GM10248 (cell line): ENCODE results near the gene ZFYVE9.

Source experiments
- CTCF ChIA-PET: fragments of 300-600 bp; sonication (Branson Sonifier 250); formaldehyde crosslinking; extraction: SDS; loops from one replicate; lab custom pipeline; 2021; ENCODE audit warnings: antibody characterized with exemption; lab: Yijun Ruan, JAX
- POLR2A ChIA-PET: fragments of 350-650 bp; sonication (Branson Sonifier 250); formaldehyde crosslinking; extraction: SDS; loops from one replicate; lab custom pipeline; 2020; ENCODE audit warnings: antibody characterized with exemption; lab: Yijun Ruan, JAX
- DNase-seq: peaks from one replicate; pipeline ENCODE4 v3.0.0; 2012; ENCODE audit errors: extremely low spot score
- TF ChIP-seq, protein P1 (sequence below): IDR thresholded peaks from 2 replicates; pipeline ENCODE4 v1.5.1; 2012; ENCODE audit warnings: mild to moderate bottlenecking, low read depth; ENCODE audit errors: extremely low read depth, missing control alignments, control extremely low read depth

ZFYVE9 gene

DNA sequence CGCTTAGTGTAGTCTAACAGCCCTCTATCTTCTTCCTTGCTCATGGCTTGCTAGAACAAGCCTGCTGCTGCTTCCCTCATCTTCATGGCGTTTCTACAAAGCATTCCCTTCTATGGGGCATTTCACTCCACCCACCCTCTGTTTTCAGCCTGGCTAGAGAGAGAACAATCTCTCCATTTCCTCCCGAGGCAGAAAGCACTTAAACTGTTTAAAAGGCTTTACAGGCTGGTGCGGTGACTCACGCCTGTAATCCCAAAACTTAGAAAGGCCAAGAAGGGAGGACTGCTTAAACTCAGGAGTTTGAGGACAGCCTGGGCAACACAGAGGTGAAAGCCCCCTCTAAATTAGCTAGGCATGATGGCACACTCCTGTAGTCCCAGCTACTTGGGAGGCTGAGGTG, 244.6 kb downstream of the ZFYVE9 start:
- POLR2A ChIA-PET: no interaction called here
- TF ChIP-seq, protein P1, sequence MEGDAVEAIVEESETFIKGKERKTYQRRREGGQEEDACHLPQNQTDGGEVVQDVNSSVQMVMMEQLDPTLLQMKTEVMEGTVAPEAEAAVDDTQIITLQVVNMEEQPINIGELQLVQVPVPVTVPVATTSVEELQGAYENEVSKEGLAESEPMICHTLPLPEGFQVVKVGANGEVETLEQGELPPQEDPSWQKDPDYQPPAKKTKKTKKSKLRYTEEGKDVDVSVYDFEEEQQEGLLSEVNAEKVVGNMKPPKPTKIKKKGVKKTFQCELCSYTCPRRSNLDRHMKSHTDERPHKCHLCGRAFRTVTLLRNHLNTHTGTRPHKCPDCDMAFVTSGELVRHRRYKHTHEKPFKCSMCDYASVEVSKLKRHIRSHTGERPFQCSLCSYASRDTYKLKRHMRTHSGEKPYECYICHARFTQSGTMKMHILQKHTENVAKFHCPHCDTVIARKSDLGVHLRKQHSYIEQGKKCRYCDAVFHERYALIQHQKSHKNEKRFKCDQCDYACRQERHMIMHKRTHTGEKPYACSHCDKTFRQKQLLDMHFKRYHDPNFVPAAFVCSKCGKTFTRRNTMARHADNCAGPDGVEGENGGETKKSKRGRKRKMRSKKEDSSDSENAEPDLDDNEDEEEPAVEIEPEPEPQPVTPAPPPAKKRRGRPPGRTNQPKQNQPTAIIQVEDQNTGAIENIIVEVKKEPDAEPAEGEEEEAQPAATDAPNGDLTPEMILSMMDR: no peak
- DNase-seq: no peak
- CTCF ChIA-PET: no interaction called here

DNA sequence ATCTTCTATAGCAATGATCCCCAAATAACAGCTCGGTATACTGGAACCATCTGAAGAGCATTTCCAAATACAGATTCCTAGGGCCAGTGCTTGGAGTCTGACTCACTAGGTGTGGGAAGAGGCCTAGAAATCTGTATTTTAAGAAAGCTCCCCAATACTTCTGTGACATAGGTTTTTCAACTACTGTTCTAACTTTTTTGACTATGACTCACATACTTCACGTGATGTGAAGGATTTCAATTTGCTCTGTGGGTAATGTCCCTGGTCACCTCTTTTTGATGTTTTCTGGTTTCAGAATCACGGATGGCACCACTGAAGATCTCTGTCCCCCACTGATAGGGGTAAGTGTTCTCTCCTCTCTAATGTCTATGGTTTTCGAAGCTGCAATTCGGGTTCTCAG, 251.3 kb downstream of the ZFYVE9 start:
- CTCF ChIA-PET: interaction anchor here (0.7 to 1.7 kb wide), 3 partner anchors 8 to 19 kb away, joined by 3 to 7 read pairs (median 3); partner anchors contain the start of genes ORC1 and PRPF38A
- POLR2A ChIA-PET: no interaction called here
- DNase-seq: no peak
- TF ChIP-seq, protein P1: no peak
